H1 (cell line): ENCODE results near the gene TOR1B. TPM values are rescaled to one million over a fixed set of nuclear protein-coding genes. Genes with fewer than 3 reads are reported as not detected.

Source experiments
- CTCF ChIA-PET: fragments of 300-600 bp; sonication (Branson Sonifier 250); formaldehyde crosslinking; loops from one replicate; lab custom pipeline; 2021; ENCODE audit not compliant: partially characterized antibody; lab: Charles Lee
- POLR2A ChIA-PET: fragments of 300-600 bp; sonication (Branson Sonifier 250); formaldehyde crosslinking; loops from one replicate; lab custom pipeline; 2021; ENCODE audit warnings: inconsistent platforms; ENCODE audit not compliant: partially characterized antibody; lab: Charles Lee
- DNase-seq, 2 experiments: peaks; one replicate each; pipeline versions ENCODE4 v3.0.0 to v3.0.0-alpha.2; 2010 to 2022; ENCODE audit warnings: low spot score in 2 of 2, low read depth in 1 of 2, mixed read lengths in 1 of 2
- FAIRE-seq: peaks from 2 replicates; lab custom pipeline; 2011; peaks lifted over from hg19 to GRCh38; lab: Jason Lieb, UNC
- H2AFZ ChIP-seq: 2 replicates; pipeline ENCODE4 v1.8.1; 2012; ENCODE audit warnings: low read length, inconsistent platforms
- H2AK5ac ChIP-seq: 2 replicates; pipeline ENCODE4 v1.6.1; 2013; ENCODE audit warnings: low read depth, low read length
- H2BK120ac ChIP-seq: replicated peaks from 2 replicates; pipeline ENCODE3; 2013; ENCODE audit warnings: low read depth, low read length, inconsistent platforms
- H2BK12ac ChIP-seq: 2 replicates; pipeline ENCODE4 v1.6.1; 2013; ENCODE audit warnings: low read depth, low read length
- H2BK15ac ChIP-seq: 2 replicates; pipeline ENCODE4 v1.6.1; 2013; ENCODE audit warnings: low read length
- H2BK20ac ChIP-seq: 2 replicates; pipeline ENCODE4 v1.6.1; 2013; ENCODE audit warnings: low read length
- H2BK5ac ChIP-seq: 2 replicates; pipeline ENCODE4 v1.6.1; 2013; ENCODE audit warnings: low read depth, low read length
- H3K14ac ChIP-seq: 2 replicates; pipeline ENCODE4 v1.6.1; 2013; ENCODE audit warnings: inconsistent platforms; ENCODE audit not compliant: insufficient read length
- H3K18ac ChIP-seq: 2 replicates; pipeline ENCODE4 v1.6.1; 2013; ENCODE audit warnings: low read length; ENCODE audit errors: extremely low read depth
- H3K23ac ChIP-seq: 2 replicates; pipeline ENCODE4 v1.6.1; 2013; ENCODE audit warnings: inconsistent platforms; ENCODE audit not compliant: insufficient read length
- H3K23me2 ChIP-seq: 2 replicates; pipeline ENCODE4 v1.6.1; 2013; ENCODE audit warnings: low read depth, low read length
- H3K27ac ChIP-seq: 2 replicates; pipeline ENCODE4 v1.6.1; 2011; ENCODE audit warnings: low read depth, low read length, inconsistent platforms
- H3K27me3 ChIP-seq, 4 experiments: replicated peaks in 1 of 4; 1 replicate in 1 of 4; 2 replicates in 3 of 4; pipeline versions ENCODE4 v1.6.1 to v1.8.1; 2011 to 2013; ENCODE audit warnings: low read length in 3 of 4, mild to moderate bottlenecking in 3 of 4, inconsistent platforms in 2 of 4, mixed read lengths in 2 of 4, moderate library complexity in 1 of 4; ENCODE audit not compliant: control insufficient read depth in 3 of 4, insufficient read depth in 3 of 4; ENCODE audit errors: extremely low read depth in 1 of 4
- H3K36me3 ChIP-seq, 4 experiments: 2 replicates each; pipeline versions ENCODE4 v1.6.1 to v1.8.1; 2011 to 2013; ENCODE audit warnings: mild to moderate bottlenecking in 4 of 4, low read length in 3 of 4, moderate library complexity in 2 of 4, control low read depth in 1 of 4, inconsistent platforms in 1 of 4; ENCODE audit not compliant: insufficient read depth in 4 of 4, control insufficient read depth in 2 of 4
- H3K4ac ChIP-seq: replicated peaks from 2 replicates; pipeline ENCODE3; 2013; ENCODE audit warnings: low read length, low read depth, mixed read lengths, inconsistent platforms; ENCODE audit not compliant: insufficient read length
- H3K4me1 ChIP-seq, 4 experiments: replicated peaks in 1 of 4; 1 replicate in 1 of 4; 2 replicates in 3 of 4; pipeline versions ENCODE4 v1.6.1 to v1.8.1; 2011 to 2013; ENCODE audit warnings: low read length in 3 of 4, inconsistent platforms in 2 of 4, mixed read lengths in 1 of 4; ENCODE audit not compliant: insufficient read depth in 4 of 4, control insufficient read depth in 3 of 4
- H3K4me2 ChIP-seq, 2 experiments: 2 replicates each; pipeline versions ENCODE4 v1.6.1 to v1.8.1; 2011 to 2013; ENCODE audit warnings: low read depth in 2 of 2, low read length in 2 of 2, control low read depth in 1 of 2, inconsistent platforms in 1 of 2, mild to moderate bottlenecking in 1 of 2; ENCODE audit not compliant: insufficient read depth in 1 of 2
- H3K4me3 ChIP-seq, 4 experiments: fragments of 200-600, 300-600 bp in 1 of 4; sonication (generic), shearing (Covaris generic), sonication (Bioruptor Twin) in 1 of 4; 2 replicates each; pipeline versions ENCODE4 v1.5.1 to v1.8.1; 2011 to 2016; ENCODE audit warnings: low read length in 4 of 4, low read depth in 3 of 4, control low read depth in 2 of 4, inconsistent platforms in 2 of 4, mild to moderate bottlenecking in 2 of 4, mixed read lengths in 1 of 4, moderate library complexity in 1 of 4; ENCODE audit not compliant: insufficient read depth in 2 of 4; ENCODE audit errors: extremely low read depth in 1 of 4
- H3K56ac ChIP-seq: replicated peaks from 2 replicates; pipeline ENCODE3; 2013; ENCODE audit warnings: low read depth, mild to moderate bottlenecking, mixed read lengths, low read length, inconsistent platforms; ENCODE audit not compliant: insufficient read length
- H3K79me1 ChIP-seq: 2 replicates; pipeline ENCODE4 v1.6.1; 2013; ENCODE audit warnings: low read depth, low read length, control low read depth
- H3K79me2 ChIP-seq, 2 experiments: 2 replicates each; pipeline versions ENCODE4 v1.6.1 to v1.8.1; 2012 to 2013; ENCODE audit warnings: low read length in 2 of 2, mild to moderate bottlenecking in 2 of 2, inconsistent platforms in 1 of 2; ENCODE audit not compliant: insufficient read depth in 2 of 2, control insufficient read depth in 1 of 2
- H3K9ac ChIP-seq, 4 experiments: replicated peaks in 1 of 4; 1 replicate in 1 of 4; 2 replicates in 3 of 4; pipeline versions ENCODE4 v1.6.1 to v1.8.1; 2011 to 2013; ENCODE audit warnings: low read depth in 3 of 4, low read length in 3 of 4, control low read depth in 2 of 4, mild to moderate bottlenecking in 2 of 4, moderate library complexity in 2 of 4, inconsistent platforms in 1 of 4; ENCODE audit errors: extremely low read depth in 1 of 4
- H3K9me3 ChIP-seq, 2 experiments: 2 replicates each; pipeline versions ENCODE4 v1.6.1 to v1.8.1; 2012 to 2013; ENCODE audit warnings: mild to moderate bottlenecking in 2 of 2, moderate library complexity in 2 of 2, control low read depth in 1 of 2, inconsistent platforms in 1 of 2, low read depth in 1 of 2, low read length in 1 of 2, mixed read lengths in 1 of 2; ENCODE audit not compliant: insufficient read depth in 2 of 2
- H4K20me1 ChIP-seq, 2 experiments: replicated peaks in 1 of 2; 2 replicates each; pipeline versions ENCODE3 to v1.8.1; 2011 to 2013; ENCODE audit warnings: inconsistent platforms in 2 of 2, low read length in 2 of 2, mild to moderate bottlenecking in 1 of 2; ENCODE audit not compliant: insufficient read depth in 2 of 2, control insufficient read depth in 1 of 2
- H4K5ac ChIP-seq: 2 replicates; pipeline ENCODE4 v1.6.1; 2013; ENCODE audit warnings: low read length, low read depth, mixed read lengths, inconsistent platforms; ENCODE audit not compliant: insufficient read length
- H4K8ac ChIP-seq: 2 replicates; pipeline ENCODE4 v1.8.0; 2013; ENCODE audit warnings: mild to moderate bottlenecking, moderate library complexity, low read length, inconsistent platforms; ENCODE audit not compliant: insufficient read depth; ENCODE audit errors: extremely low read depth
- H4K91ac ChIP-seq: replicated peaks from 2 replicates; pipeline ENCODE3; 2013; ENCODE audit warnings: low read length, mixed read lengths, inconsistent platforms; ENCODE audit not compliant: insufficient read length
- E2F6 ChIP-seq: IDR thresholded peaks from 2 replicates; pipeline ENCODE4 v1.6.1; 2012; ENCODE audit warnings: inconsistent platforms
- USF2 ChIP-seq: IDR thresholded peaks from 2 replicates; pipeline ENCODE4 v1.6.1; 2011; ENCODE audit warnings: low read length, improper control_type of control experiment
- WGBS, 2 experiments: shearing (Covaris generic) in 1 of 2; methylation state at CpG; one replicate each; pipeline versions ENCODE4 v1.1.6 to v1.1.7; 2013 to 2015; ENCODE audit warnings: low lambda C conversion rate in 2 of 2, mixed read lengths in 2 of 2, inconsistent platforms in 1 of 2, low coverage in 1 of 2, missing lambda C conversion rate in 1 of 2; ENCODE audit not compliant: insufficient replicate concordance in 2 of 2, insufficient coverage in 1 of 2, insufficient read length in 1 of 2; ENCODE audit errors: extremely low coverage in 1 of 2, missing lambda C conversion rate in 1 of 2; 5-methylcytosine and 5-hydroxymethylcytosine counted together
- polyA plus RNA-seq, 7 experiments: library from polyadenylated mRNA; depleted of rRNA in 3 of 7; stranded (reverse) in 5 of 7; unstranded in 2 of 7; fragments of >200 nt in 5 of 7; fragments of 200-250 nt in 2 of 7; gene quantifications; 1 replicate in 5 of 7; 2 replicates in 1 of 7; 4 replicates in 1 of 7; pipeline versions ENCODE4 v1.2.1 to v1.2.3, GENCODE V29; 2011 to 2013; ENCODE audit warnings: missing spikeins in 2 of 7, mixed read lengths in 2 of 7
- total RNA-seq: library from RNA; stranded (reverse); fragmentation: NEBNext Ultra II Directional; extraction: Animal tissue kit (Norgen Biotek cat#: 25700); gene quantifications from 2 replicates; pipeline ENCODE4 v1.2.1, GENCODE V29; 2021
- TF ChIP-seq, protein P1 (sequence below): IDR thresholded peaks from 2 replicates; pipeline ENCODE4 v1.6.1; 2012; ENCODE audit warnings: inconsistent platforms

The TOR1B gene
- total and polyA plus RNA-seq, 2 of the 8 experiments (the other 6 are each of a cell fraction or from before 2014, with no cell fraction given) = 11.4 to 17.4 TPM

DNA sequence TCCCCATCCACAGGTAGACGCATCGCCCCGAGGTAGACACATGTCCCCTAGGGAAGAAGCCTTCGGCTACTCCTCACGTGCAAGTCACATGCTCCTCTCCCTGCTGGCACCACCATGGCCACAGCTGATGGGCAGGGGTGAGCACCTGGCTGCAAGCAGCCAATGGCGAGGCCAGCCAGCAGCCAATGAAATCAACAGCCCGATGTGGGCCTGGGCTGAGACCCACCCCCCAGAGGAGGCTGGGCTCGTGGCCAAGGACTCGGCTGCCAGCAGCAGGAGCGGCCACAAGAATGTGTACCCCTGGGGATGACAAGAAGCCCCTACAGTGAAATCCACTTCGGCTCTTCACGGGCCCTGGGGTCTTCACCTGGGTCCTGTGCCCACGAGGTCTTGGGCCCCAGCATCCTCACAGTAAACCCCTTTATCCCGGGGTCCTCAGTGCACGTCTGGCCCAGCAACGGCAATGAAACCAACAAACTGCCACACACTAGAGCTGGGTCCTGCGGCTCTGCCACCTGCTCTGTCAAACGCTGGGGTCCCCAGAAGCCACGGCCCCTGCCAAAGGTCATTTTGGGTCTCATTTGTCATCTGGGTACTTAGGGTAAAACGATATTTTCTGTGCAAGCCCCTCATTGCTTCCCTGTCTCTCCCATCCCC, 28.1 kb upstream of the TOR1B start:
- Histone ChIP-seq H2AK5ac (no peak overlapping the region), H2BK12ac (0 out of 2 replicates have a peak overlapping the region, but pooled peaks have one; percentile 77), H3K27ac (no peak overlapping the region), H2AFZ (peak overlapping the region; percentile 84; the same call in 1 of the 2 replicates), H3K56ac (no peak overlapping the region), H2BK120ac (no peak overlapping the region), H3K9me3 (no peaks in the 10 kb centered on the region), H4K5ac (no peak overlapping the region), H3K4ac (no peak overlapping the region), H3K9ac (no peak overlapping the region), H3K4me3 (no peak overlapping the region), H3K18ac (no peak overlapping the region), H2BK15ac (no peak overlapping the region), H2BK5ac (no peak overlapping the region), H3K36me3 (no peaks in the 10 kb centered on the region), H3K14ac (no peak overlapping the region), H3K4me2 (no peak overlapping the region), H4K8ac (no peak overlapping the region; the same call in 1 of the 2 replicates), H3K79me1 (no peaks in the 10 kb centered on the region), H3K23ac (no peak overlapping the region), H3K79me2 (no peaks in the 10 kb centered on the region), H3K4me1 (peaks cover 0 to 3% (median 0%) of the 10 kb centered on the region in 4 experiments; a peak in 3 of 7 replicates), H3K23me2 (no peaks in the 10 kb centered on the region), H2BK20ac (no peak overlapping the region), H3K27me3 (no peaks in the 10 kb centered on the region), H4K91ac (no peak overlapping the region), H4K20me1 (no peaks in the 10 kb centered on the region)
- CTCF ChIA-PET = interaction anchor here (0.8 to 3.6 kb wide), 6 partner anchors 9 to 77 kb away, joined by 3 to 22 read pairs (median 8); no protein-coding TSS in a partner anchor
- FAIRE-seq = no peak
- WGBS, 2 experiments = 86% methylated on average over 20 of the region's 20 CpGs; no CpG with 5 or more reads in 1 of the 2 experiments
- DNase-seq = peak in 1 of 2 experiments; percentile 51
- POLR2A ChIA-PET = interaction anchor here (1.0 kb wide), 1 partner anchor 11 kb away, joined by 3 read pairs; no protein-coding TSS in a partner anchor
- peak; percentile 85 for TF ChIP-seq E2F6
- peak; percentile 52; the same call in 1 of the 2 replicates for TF ChIP-seq USF2
- TF ChIP-seq, protein P1, sequence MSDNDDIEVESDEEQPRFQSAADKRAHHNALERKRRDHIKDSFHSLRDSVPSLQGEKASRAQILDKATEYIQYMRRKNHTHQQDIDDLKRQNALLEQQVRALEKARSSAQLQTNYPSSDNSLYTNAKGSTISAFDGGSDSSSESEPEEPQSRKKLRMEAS = peak; percentile 95
